PC-9 (cell line): ENCODE measurements around the gene SLC22A14. TPM values are rescaled to one million over a fixed set of nuclear protein-coding genes. Genes with fewer than 3 reads are reported as not detected.

ENCODE experiments used
- BruUV-seq: library from RNA; stranded (reverse); fragments of 400-500 nt; replicated peaks from 2 replicates; lab custom pipeline; 2021; lab: Mats Ljungman, UMichigan
- CTCF ChIA-PET: fragments of 300-600 bp; sonication (Branson Sonifier 250); formaldehyde crosslinking; loops from one replicate; lab custom pipeline; 2022; ENCODE audit warnings: antibody characterized with exemption; lab: Charles Lee
- POLR2A ChIA-PET: fragments of 300-600 bp; sonication (Branson Sonifier 250); formaldehyde crosslinking; loops from one replicate; lab custom pipeline; 2022; ENCODE audit warnings: antibody characterized with exemption; ENCODE audit not compliant: unreplicated experiment; lab: Charles Lee
- DNase-seq, 2 experiments: peaks; one replicate each; pipeline versions ENCODE4 v3.0.0 to v3.0.0-alpha.2; 2015 to 2022; ENCODE audit warnings: mixed read lengths in 1 of 2
- H2AFZ ChIP-seq: fragments of 200-600 bp; sonication (generic); 2 replicates; pipeline ENCODE4 v1.8.1; 2017; ENCODE audit warnings: antibody characterized with exemption
- H3F3A ChIP-seq: fragments of 200-600 bp; sonication (generic); 2 replicates; pipeline ENCODE4 v1.8.1; 2017; ENCODE audit warnings: antibody characterized with exemption, mild to moderate bottlenecking, low read depth; ENCODE audit not compliant: insufficient read depth
- H3K27ac ChIP-seq: fragments of 200-600 bp; sonication (generic); 2 replicates; pipeline ENCODE4 v1.6.1; 2016; ENCODE audit warnings: mixed run types
- H3K27me3 ChIP-seq: fragments of 200-600 bp; sonication (generic); 2 replicates; pipeline ENCODE4 v1.6.1; 2016; ENCODE audit warnings: low read depth, mixed run types; ENCODE audit not compliant: insufficient read depth
- H3K36me3 ChIP-seq: fragments of 200-600 bp; sonication (generic); 2 replicates; pipeline ENCODE4 v1.6.1; 2016; ENCODE audit warnings: low read depth, mixed run types
- H3K4me1 ChIP-seq: fragments of 200-600 bp; sonication (generic); replicated peaks from 2 replicates; pipeline ENCODE4 v1.6.1; 2016; ENCODE audit warnings: mixed run types; ENCODE audit not compliant: insufficient read depth
- H3K4me2 ChIP-seq: fragments of 200-600 bp; sonication (generic); 2 replicates; pipeline ENCODE4 v1.6.1; 2017; ENCODE audit warnings: mixed run types
- H3K4me3 ChIP-seq: fragments of 200-600 bp; sonication (generic); 2 replicates; pipeline ENCODE4 v1.6.1; 2016; ENCODE audit warnings: mixed run types
- H3K79me2 ChIP-seq: fragments of 200-600 bp; sonication (generic); 2 replicates; pipeline ENCODE4 v1.6.1; 2017; ENCODE audit warnings: low read depth, mixed run types
- H3K9me2 ChIP-seq: fragments of 200-600 bp; sonication (generic); 2 replicates; pipeline ENCODE4 v1.8.1; 2017; ENCODE audit warnings: mild to moderate bottlenecking; ENCODE audit not compliant: insufficient read depth
- H3K9me3 ChIP-seq: fragments of 200-600 bp; sonication (generic); 2 replicates; pipeline ENCODE4 v1.8.1; 2016; ENCODE audit warnings: low read depth; ENCODE audit not compliant: insufficient read depth
- H4K20me1 ChIP-seq: fragments of 200-600 bp; sonication (generic); 2 replicates; pipeline ENCODE4 v1.8.1; 2017; ENCODE audit not compliant: insufficient read depth
- EZH2 ChIP-seq: fragments of 200-600 bp; sonication (generic); IDR thresholded peaks from 2 replicates; pipeline ENCODE4 v1.8.0; 2017; ENCODE audit warnings: antibody characterized with exemption, low read depth
- intact Hi-C: fragments of 100-400 bp; cut with micrococcal nuclease; formaldehyde crosslinking; loops from one replicate; pipeline ENCODE4 v1.10.0; 2022; ENCODE audit not compliant: unreplicated experiment
- total RNA-seq: library from RNA; stranded (reverse); gene quantifications from 2 replicates; pipeline ENCODE4 v1.2.3, GENCODE V29; 2021
- TF ChIP-seq, protein P1 (sequence below): fragments of 200-600 bp; sonication (generic); conservative IDR thresholded peaks from 2 replicates; pipeline ENCODE4 v1.6.1; 2017; ENCODE audit warnings: mixed run types, antibody characterized with exemption, mild to moderate bottlenecking, moderate library complexity

SLC22A14 gene
- total RNA-seq, 1 experiment from 2014 or later, result not detected

DNA sequence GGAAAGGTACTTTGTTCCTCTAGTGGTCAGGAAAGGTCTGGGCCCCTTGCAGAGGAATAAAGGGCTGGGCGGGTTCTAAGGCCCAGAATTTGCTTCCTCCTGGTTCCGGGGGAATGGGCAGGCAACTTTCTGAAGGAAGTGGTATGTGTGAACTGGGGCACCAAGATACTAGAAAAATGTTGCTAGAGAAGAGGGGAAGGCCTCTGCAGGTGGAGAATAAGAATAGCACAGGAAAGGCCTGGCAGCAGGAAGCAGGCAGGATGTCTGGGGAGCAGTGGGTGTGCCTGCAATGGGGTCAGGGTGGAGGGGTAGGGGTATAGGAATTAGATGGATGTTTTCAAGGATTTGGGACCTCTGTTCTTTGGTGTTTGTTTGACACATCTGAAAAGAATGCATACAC is 14.4 kb upstream of the SLC22A14 start:
- H3K36me3 ChIP-seq, result no peaks in the 10 kb centered on the region
- CTCF ChIA-PET, result no interaction called here
- no peak overlapping the region for H2AFZ ChIP-seq
- H4K20me1 ChIP-seq, result no peaks in the 10 kb centered on the region
- no peaks in the 10 kb centered on the region for H3K27me3 ChIP-seq
- H3K4me2 ChIP-seq, result no peak overlapping the region
- H3K4me1 ChIP-seq, result no peaks in the 10 kb centered on the region
- TF ChIP-seq EZH2, result no peak
- TF ChIP-seq, protein P1, sequence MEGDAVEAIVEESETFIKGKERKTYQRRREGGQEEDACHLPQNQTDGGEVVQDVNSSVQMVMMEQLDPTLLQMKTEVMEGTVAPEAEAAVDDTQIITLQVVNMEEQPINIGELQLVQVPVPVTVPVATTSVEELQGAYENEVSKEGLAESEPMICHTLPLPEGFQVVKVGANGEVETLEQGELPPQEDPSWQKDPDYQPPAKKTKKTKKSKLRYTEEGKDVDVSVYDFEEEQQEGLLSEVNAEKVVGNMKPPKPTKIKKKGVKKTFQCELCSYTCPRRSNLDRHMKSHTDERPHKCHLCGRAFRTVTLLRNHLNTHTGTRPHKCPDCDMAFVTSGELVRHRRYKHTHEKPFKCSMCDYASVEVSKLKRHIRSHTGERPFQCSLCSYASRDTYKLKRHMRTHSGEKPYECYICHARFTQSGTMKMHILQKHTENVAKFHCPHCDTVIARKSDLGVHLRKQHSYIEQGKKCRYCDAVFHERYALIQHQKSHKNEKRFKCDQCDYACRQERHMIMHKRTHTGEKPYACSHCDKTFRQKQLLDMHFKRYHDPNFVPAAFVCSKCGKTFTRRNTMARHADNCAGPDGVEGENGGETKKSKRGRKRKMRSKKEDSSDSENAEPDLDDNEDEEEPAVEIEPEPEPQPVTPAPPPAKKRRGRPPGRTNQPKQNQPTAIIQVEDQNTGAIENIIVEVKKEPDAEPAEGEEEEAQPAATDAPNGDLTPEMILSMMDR, result no peak
- H3K79me2 ChIP-seq, result no peaks in the 10 kb centered on the region
- no peaks in the 10 kb centered on the region for H3K9me2 ChIP-seq
- no peaks in the 10 kb centered on the region for H3K9me3 ChIP-seq
- no peak for DNase-seq
- BruUV-seq, result no TSS peak
- intact Hi-C loops, result no loop called here
- H3F3A ChIP-seq, result no peaks in the 10 kb centered on the region
- POLR2A ChIA-PET, result interaction anchor here (0.7 kb wide), 1 partner anchor 331 kb away, joined by 7 read pairs; no protein-coding TSS in a partner anchor
- H3K4me3 ChIP-seq, result no peak overlapping the region
- H3K27ac ChIP-seq, result no peak overlapping the region

DNA sequence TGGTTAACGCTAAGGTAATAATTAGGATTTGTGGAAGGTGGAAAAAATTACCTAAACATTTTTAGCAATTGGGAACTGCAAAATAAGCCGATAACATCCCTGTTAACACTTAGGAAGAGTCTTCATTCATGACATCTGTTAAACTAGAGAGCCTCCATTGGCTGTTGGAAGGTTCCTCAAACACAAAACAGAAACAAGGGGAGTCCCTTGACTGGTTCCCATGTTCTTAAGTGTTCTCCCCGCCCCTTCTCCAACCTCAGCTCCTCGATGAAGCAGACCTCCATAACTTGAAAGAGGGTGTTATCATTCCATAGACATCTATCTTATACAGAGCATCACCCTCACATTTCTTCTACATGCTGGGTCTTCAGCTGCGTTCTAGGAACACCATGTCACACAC is 14.0 kb upstream of the SLC22A14 start:
- Histone ChIP-seq H3K36me3 (no peaks in the 10 kb centered on the region), H3K9me2 (no peaks in the 10 kb centered on the region), H3K4me1 (no peaks in the 10 kb centered on the region), H3K4me2 (no peak overlapping the region), H3F3A (no peaks in the 10 kb centered on the region), H3K27ac (no peak overlapping the region), H3K79me2 (no peaks in the 10 kb centered on the region), H2AFZ (no peak overlapping the region), H3K9me3 (no peaks in the 10 kb centered on the region), H3K4me3 (no peak overlapping the region), H4K20me1 (no peaks in the 10 kb centered on the region), H3K27me3 (no peaks in the 10 kb centered on the region)
- CTCF ChIA-PET, result no interaction called here
- no peak for TF ChIP-seq EZH2
- TF ChIP-seq, protein P1, result no peak
- BruUV-seq, result no TSS peak
- intact Hi-C loops, result no loop called here
- POLR2A ChIA-PET, result no interaction called here
- DNase-seq, result no peak

DNA sequence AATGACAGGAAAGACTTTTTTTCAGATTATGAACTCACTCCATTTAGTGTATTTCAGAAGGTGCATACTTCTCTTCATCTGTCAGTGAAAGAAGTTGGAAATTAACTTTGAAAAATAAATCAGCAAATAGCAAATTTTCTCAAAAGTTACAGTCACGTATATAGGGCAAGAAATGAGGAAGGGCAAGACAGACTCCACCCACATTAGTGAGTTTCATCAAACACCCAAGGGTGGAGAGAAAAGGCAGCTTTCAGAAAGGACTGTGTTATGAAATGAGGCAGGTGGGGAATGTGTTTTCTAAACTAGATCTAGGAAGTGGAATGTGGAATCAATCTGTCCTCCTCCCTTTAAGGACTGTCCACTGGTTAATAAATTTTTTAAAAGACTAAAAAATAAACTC is 13.6 kb upstream of the SLC22A14 start:
- no peak for DNase-seq
- no peaks in the 10 kb centered on the region for H3F3A ChIP-seq
- POLR2A ChIA-PET, result no interaction called here
- H3K36me3 ChIP-seq, result no peaks in the 10 kb centered on the region
- no peaks in the 10 kb centered on the region for H4K20me1 ChIP-seq
- H3K27ac ChIP-seq, result no peak overlapping the region
- H3K9me2 ChIP-seq, result no peaks in the 10 kb centered on the region
- CTCF ChIA-PET, result no interaction called here
- H3K9me3 ChIP-seq, result no peaks in the 10 kb centered on the region
- BruUV-seq, result no TSS peak
- TF ChIP-seq EZH2, result no peak
- TF ChIP-seq, protein P1, result no peak
- intact Hi-C loops, result no loop called here
- no peak overlapping the region for H3K4me2 ChIP-seq
- no peak overlapping the region for H2AFZ ChIP-seq
- no peaks in the 10 kb centered on the region for H3K27me3 ChIP-seq
- no peak overlapping the region for H3K4me3 ChIP-seq
- H3K4me1 ChIP-seq, result no peaks in the 10 kb centered on the region
- no peaks in the 10 kb centered on the region for H3K79me2 ChIP-seq
